Panc1 (cell line): ENCODE results near the gene SDK1. TPM values are rescaled to one million over a fixed set of nuclear protein-coding genes. Genes with fewer than 3 reads are reported as not detected.

Source experiments
- ATAC-seq: fragments of 200-7000 bp; cut with Tn5 transposase; 2 replicates; pipeline ENCODE4 v1.9.1; 2020; ENCODE audit warnings: mild to moderate bottlenecking, moderate library complexity
- BruUV-seq: library from RNA; stranded (reverse); fragments of 400-500 nt; replicated peaks from 2 replicates; lab custom pipeline; 2021; lab: Mats Ljungman, UMichigan
- CTCF ChIA-PET: fragments of 300-600 bp; sonication (Branson Sonifier 250); formaldehyde crosslinking; loops from one replicate; lab custom pipeline; 2022; ENCODE audit warnings: antibody characterized with exemption; lab: Charles Lee
- POLR2A ChIA-PET: fragments of 300-600 bp; sonication (Branson Sonifier 250); formaldehyde crosslinking; loops from one replicate; lab custom pipeline; 2022; ENCODE audit warnings: antibody characterized with exemption; lab: Charles Lee
- DNase-seq: peaks from one replicate; pipeline ENCODE4 v3.0.0-alpha.2; 2010; ENCODE audit warnings: low read depth, low spot score
- H3K27ac ChIP-seq: 2 replicates; pipeline ENCODE4 v1.5.1; 2011; ENCODE audit warnings: mild to moderate bottlenecking, low read length, inconsistent platforms
- H3K27me3 ChIP-seq: fragments of 200-500 bp; sonication (Bioruptor generic); 2 replicates; pipeline ENCODE4 v1.6.0; 2014; ENCODE audit warnings: low read length, inconsistent platforms; ENCODE audit not compliant: control insufficient read depth, insufficient read depth
- H3K36me3 ChIP-seq: fragments of 200-500 bp; sonication (Bioruptor generic); 2 replicates; pipeline ENCODE4 v1.5.1; 2014; ENCODE audit warnings: inconsistent platforms, mild to moderate bottlenecking, low read length, moderate library complexity; ENCODE audit not compliant: control insufficient read depth, insufficient read depth
- H3K4me1 ChIP-seq: 2 replicates; pipeline ENCODE4 v1.5.1; 2011; ENCODE audit warnings: inconsistent platforms, mild to moderate bottlenecking, low read length, moderate library complexity; ENCODE audit not compliant: control insufficient read depth, insufficient read depth
- H3K4me3 ChIP-seq, 2 experiments: 2 replicates each; pipeline ENCODE4 v1.5.1; 2011 to 2012; ENCODE audit warnings: low read depth in 2 of 2, low read length in 2 of 2, mild to moderate bottlenecking in 2 of 2, inconsistent platforms in 1 of 2, moderate library complexity in 1 of 2
- H3K9me3 ChIP-seq: fragments of 200-500 bp; sonication (Bioruptor generic); 2 replicates; pipeline ENCODE4 v1.5.1; 2014; ENCODE audit warnings: low read depth, mild to moderate bottlenecking, inconsistent platforms, low read length, moderate library complexity; ENCODE audit not compliant: control insufficient read depth, insufficient read depth
- POLR2AphosphoS5 ChIP-seq: IDR thresholded peaks from 2 replicates; pipeline ENCODE4 v1.6.1; 2012; ENCODE audit warnings: mild to moderate bottlenecking, low read depth, low read length, moderate library complexity
- SIN3A ChIP-seq: IDR thresholded peaks from 2 replicates; pipeline ENCODE4 v1.6.1; 2012; ENCODE audit warnings: low read depth, mild to moderate bottlenecking, low read length, moderate library complexity, borderline replicate concordance; ENCODE audit not compliant: insufficient read depth
- TCF7L2 ChIP-seq: IDR thresholded peaks from 2 replicates; pipeline ENCODE4 v1.6.1; 2011; ENCODE audit warnings: mild to moderate bottlenecking, low read depth, low read length, inconsistent platforms
- in situ Hi-C: cut with HindIII; loops from 2 replicates; pipeline ENCODE4 v1.10.0; 2016; ENCODE audit warnings: low sequenced_read_pairs, low pct_unique_long_range_greater_than_20kb
- intact Hi-C: fragments of 100-400 bp; cut with micrococcal nuclease; formaldehyde crosslinking; loops from one replicate; pipeline ENCODE4 v1.10.0; 2022; ENCODE audit not compliant: unreplicated experiment
- total RNA-seq: library from RNA; stranded (reverse); gene quantifications from one replicate; pipeline ENCODE4 v1.2.1, GENCODE V29; 2021; ENCODE audit not compliant: unreplicated experiment
- TF ChIP-seq, protein P1 (sequence below): fragments of 450-650 bp; IDR thresholded peaks from 2 replicates; pipeline ENCODE4 v1.5.1; 2017; ENCODE audit warnings: mild to moderate bottlenecking
- TF ChIP-seq, protein P2 (sequence below), 2 experiments: IDR thresholded peaks; 2 replicates each; pipeline ENCODE4 v1.6.1; 2011 to 2012; ENCODE audit warnings: low read depth in 2 of 2, control low read depth in 1 of 2, low read length in 1 of 2, mild to moderate bottlenecking in 1 of 2, moderate library complexity in 1 of 2; ENCODE audit not compliant: insufficient read depth in 1 of 2

The SDK1 gene
- total RNA-seq, 1 experiment from 2014 or later, result 47.4 TPM

DNA sequence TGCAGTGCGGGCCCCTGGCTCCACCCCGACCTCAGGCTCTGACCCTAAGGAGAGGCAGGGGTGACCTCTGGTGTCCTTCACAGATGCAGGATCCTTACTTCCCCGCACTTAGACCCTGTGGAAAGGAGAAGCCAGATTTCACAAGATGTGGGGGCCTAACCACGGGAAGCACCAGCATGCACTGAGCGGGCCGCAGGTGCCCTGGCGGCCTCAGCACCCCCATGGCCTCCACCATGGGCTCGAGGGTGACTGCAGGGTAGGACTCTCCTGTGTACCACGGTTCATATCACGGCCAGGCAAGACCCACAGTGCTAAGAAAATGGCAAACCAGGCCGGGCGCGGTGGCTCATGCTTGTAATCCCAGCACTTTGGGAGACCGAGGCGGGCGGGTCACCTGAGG is 971.1 kb downstream of the SDK1 start:
- H3K4me1 ChIP-seq, result no peaks in the 10 kb centered on the region
- no peak overlapping the region for H3K27ac ChIP-seq
- intact Hi-C loops, result no loop called here
- ChIA-PET CTCF (no interaction called here), POLR2A (no interaction called here)
- ATAC-seq, result no peak
- in situ Hi-C loops, result no loop called here
- no TSS peak for BruUV-seq
- no peaks in the 10 kb centered on the region for H3K9me3 ChIP-seq
- no peak overlapping the region for H3K4me3 ChIP-seq
- no peaks in the 10 kb centered on the region for H3K27me3 ChIP-seq
- TF ChIP-seq, protein P1, sequence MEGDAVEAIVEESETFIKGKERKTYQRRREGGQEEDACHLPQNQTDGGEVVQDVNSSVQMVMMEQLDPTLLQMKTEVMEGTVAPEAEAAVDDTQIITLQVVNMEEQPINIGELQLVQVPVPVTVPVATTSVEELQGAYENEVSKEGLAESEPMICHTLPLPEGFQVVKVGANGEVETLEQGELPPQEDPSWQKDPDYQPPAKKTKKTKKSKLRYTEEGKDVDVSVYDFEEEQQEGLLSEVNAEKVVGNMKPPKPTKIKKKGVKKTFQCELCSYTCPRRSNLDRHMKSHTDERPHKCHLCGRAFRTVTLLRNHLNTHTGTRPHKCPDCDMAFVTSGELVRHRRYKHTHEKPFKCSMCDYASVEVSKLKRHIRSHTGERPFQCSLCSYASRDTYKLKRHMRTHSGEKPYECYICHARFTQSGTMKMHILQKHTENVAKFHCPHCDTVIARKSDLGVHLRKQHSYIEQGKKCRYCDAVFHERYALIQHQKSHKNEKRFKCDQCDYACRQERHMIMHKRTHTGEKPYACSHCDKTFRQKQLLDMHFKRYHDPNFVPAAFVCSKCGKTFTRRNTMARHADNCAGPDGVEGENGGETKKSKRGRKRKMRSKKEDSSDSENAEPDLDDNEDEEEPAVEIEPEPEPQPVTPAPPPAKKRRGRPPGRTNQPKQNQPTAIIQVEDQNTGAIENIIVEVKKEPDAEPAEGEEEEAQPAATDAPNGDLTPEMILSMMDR, result no peak
- TF ChIP-seq SIN3A, result no peak
- TF ChIP-seq, protein P2, sequence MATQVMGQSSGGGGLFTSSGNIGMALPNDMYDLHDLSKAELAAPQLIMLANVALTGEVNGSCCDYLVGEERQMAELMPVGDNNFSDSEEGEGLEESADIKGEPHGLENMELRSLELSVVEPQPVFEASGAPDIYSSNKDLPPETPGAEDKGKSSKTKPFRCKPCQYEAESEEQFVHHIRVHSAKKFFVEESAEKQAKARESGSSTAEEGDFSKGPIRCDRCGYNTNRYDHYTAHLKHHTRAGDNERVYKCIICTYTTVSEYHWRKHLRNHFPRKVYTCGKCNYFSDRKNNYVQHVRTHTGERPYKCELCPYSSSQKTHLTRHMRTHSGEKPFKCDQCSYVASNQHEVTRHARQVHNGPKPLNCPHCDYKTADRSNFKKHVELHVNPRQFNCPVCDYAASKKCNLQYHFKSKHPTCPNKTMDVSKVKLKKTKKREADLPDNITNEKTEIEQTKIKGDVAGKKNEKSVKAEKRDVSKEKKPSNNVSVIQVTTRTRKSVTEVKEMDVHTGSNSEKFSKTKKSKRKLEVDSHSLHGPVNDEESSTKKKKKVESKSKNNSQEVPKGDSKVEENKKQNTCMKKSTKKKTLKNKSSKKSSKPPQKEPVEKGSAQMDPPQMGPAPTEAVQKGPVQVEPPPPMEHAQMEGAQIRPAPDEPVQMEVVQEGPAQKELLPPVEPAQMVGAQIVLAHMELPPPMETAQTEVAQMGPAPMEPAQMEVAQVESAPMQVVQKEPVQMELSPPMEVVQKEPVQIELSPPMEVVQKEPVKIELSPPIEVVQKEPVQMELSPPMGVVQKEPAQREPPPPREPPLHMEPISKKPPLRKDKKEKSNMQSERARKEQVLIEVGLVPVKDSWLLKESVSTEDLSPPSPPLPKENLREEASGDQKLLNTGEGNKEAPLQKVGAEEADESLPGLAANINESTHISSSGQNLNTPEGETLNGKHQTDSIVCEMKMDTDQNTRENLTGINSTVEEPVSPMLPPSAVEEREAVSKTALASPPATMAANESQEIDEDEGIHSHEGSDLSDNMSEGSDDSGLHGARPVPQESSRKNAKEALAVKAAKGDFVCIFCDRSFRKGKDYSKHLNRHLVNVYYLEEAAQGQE (IDR thresholded peaks at IDR 0.05; ENCODE audit: insufficient read depth in 1 of 2, low read depth in 2 of 2, low read length in 1 of 2), result no peak
- no peak for TF ChIP-seq POLR2AphosphoS5
- no peak for TF ChIP-seq TCF7L2
- no peak for DNase-seq
- H3K36me3 ChIP-seq, result no peaks in the 10 kb centered on the region

DNA sequence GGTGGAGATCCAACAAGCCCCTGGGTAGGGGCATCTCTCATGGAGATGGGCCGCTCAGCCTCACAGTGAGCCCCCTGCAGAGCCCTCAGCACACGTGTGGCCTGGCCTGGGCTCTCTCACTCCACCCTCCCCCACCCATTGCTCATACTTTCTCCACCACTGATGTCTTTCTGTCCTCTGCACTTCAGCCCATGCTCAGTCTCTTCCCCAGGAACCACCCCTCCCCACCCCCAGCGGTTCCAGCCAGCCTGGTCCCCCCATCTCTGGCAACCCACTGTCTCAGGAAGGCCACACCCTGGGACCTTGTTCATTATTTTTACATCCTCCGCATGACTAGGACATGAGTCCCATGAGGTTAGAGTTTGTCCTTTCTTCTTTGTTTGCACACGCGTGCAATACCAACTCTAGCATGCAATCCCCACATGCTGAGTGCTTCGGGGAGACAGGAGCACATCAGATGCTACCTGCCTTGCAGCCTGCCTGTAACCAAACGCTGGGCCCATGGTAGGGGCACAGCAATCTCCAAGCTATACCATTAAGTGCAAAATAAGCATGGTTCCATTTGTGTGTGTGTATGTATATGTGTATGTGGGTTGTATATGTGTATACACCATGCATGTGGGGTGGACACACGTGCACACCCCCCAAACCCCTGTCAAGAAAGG is 972.6 kb downstream of the SDK1 start:
- no peaks in the 10 kb centered on the region for H3K36me3 ChIP-seq
- TF ChIP-seq, protein P2 (IDR thresholded peaks at IDR 0.05; ENCODE audit: insufficient read depth in 1 of 2, low read depth in 2 of 2, low read length in 1 of 2), result no peak
- TF ChIP-seq, protein P1, result no peak
- no peak for TF ChIP-seq SIN3A
- ATAC-seq (no peak), DNase-seq (no peak)
- intact Hi-C loops (no loop called here), in situ Hi-C loops (no loop called here)
- H3K27ac ChIP-seq, result no peak overlapping the region
- no peaks in the 10 kb centered on the region for H3K27me3 ChIP-seq
- no TSS peak for BruUV-seq
- no peaks in the 10 kb centered on the region for H3K4me1 ChIP-seq
- POLR2A ChIA-PET, result no interaction called here
- CTCF ChIA-PET, result no interaction called here
- H3K9me3 ChIP-seq, result no peaks in the 10 kb centered on the region
- H3K4me3 ChIP-seq, result no peak overlapping the region
